ENCODE results near the gene NAA10.
A peak's percentile ranks its signal among the peaks of the same experiment; 100 is the strongest.

The NAA10 gene

DNA sequence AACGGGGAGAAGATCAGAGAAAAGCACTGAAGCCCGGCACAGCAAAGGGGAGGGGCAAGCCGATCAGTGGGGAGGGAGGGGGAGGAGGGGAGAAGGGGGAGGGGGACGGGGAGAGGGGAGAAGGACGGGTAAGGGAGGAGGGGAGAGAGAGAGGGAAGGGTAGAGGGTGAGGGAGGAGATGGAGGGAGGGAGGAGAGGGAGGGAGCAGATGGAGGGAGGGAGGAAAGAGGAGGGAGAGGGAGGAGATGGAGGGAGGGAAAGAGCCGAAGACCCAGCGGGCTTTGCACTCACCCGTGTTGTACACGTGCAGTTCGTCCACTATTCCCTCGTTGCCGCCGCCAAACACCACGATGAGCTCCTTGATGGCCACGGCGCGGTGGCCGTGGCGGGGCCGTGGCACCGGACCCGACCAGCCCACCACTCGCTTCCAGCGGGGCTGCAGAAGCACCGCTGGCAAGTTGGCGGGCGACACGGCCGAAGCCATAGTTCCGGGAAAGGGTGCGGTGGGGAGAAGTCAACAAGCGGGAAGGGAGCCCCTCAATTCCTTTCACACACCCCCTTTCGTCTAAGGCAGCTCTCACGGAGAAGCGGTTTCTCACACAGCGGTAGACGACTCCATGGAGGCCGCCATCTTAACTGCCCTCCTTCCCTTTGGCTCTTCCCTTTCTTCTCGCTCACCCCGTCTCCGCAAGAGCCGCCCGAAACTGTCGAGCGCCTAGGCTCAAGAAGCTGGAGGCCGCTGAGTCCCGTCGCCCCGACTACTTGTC is 35.7 kb upstream of the NAA10 start:
- TF ChIP-seq, protein P1, sequence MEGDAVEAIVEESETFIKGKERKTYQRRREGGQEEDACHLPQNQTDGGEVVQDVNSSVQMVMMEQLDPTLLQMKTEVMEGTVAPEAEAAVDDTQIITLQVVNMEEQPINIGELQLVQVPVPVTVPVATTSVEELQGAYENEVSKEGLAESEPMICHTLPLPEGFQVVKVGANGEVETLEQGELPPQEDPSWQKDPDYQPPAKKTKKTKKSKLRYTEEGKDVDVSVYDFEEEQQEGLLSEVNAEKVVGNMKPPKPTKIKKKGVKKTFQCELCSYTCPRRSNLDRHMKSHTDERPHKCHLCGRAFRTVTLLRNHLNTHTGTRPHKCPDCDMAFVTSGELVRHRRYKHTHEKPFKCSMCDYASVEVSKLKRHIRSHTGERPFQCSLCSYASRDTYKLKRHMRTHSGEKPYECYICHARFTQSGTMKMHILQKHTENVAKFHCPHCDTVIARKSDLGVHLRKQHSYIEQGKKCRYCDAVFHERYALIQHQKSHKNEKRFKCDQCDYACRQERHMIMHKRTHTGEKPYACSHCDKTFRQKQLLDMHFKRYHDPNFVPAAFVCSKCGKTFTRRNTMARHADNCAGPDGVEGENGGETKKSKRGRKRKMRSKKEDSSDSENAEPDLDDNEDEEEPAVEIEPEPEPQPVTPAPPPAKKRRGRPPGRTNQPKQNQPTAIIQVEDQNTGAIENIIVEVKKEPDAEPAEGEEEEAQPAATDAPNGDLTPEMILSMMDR (IDR thresholded peaks at IDR 0.05; ENCODE audit: extremely low read depth, insufficient read depth, missing control alignments) = no peak
- in situ Hi-C loops (cut with MboI; ENCODE audit: low pct_unique_long_range_greater_than_20kb, low sequenced_read_pairs, unreplicated experiment) = no loop called here
- peak; percentile 71 for DNase-seq (ENCODE audit: low spot score)

DNA sequence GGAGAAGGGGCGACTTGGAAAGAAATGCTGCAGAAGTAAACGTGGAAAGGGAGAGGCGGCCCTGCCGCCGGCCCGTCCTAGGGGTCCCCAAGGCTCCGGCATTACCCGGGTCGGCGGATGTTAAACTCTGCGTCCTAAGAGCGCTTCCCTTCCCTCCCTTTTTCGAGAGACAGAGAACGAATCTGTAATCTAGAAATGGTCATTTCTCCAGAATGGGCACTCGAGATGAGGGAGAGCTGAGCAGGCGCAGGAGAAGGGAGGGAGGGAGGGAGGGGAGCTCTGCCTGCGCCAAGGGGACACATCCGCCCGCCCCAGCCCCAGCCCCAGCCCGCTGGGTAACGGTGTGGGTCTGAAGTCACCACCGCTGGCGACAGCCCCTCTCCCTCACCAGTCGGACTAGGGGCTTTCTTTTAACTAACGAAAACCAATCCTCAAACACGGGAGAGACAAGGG is 35.1 kb upstream of the NAA10 start:
- no peak for DNase-seq (ENCODE audit: low spot score)
- in situ Hi-C loops (cut with MboI; ENCODE audit: low pct_unique_long_range_greater_than_20kb, low sequenced_read_pairs, unreplicated experiment) = no loop called here
- TF ChIP-seq, protein P1 (IDR thresholded peaks at IDR 0.05; ENCODE audit: extremely low read depth, insufficient read depth, missing control alignments) = no peak

DNA sequence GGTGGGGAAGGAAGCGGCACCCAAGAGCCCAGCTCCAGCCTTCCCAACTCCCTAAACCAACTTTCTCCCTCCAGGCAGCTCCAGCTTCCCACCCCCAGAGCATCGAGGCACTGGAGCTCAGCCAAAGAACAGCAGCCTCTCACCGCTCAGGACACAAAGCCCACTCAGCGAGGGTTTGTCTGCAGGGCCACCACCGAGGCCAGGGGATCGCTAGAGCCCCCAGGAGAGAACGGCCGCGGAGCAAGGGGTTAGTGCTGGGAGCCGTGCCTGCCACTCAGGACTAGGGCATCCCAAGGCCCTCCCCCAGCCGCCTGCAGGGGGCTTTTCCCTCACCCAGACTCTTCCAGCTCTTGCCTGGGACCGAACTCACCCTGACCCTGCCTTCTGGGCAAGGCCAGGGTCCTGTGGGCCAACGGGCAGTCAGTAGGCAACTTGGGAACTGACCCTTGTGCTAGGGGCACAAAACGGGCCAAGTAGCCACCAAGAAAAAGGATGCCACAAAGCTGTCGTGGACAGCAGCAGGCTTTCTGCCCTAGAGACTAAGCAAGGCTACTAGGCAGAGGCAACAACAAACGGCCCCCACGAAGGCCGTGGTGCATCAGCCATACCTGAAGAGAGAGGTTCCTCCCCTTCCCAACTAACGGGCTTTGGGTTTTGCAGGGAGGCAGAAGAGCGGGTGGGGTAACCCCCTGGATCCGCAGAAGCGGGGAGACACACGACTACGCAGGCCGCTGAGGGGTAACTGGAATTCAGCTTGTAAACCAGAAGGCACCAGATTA is 34.5 kb upstream of the NAA10 start:
- DNase-seq (ENCODE audit: low spot score) = no peak
- in situ Hi-C loops (cut with MboI; ENCODE audit: low pct_unique_long_range_greater_than_20kb, low sequenced_read_pairs, unreplicated experiment) = no loop called here

DNA sequence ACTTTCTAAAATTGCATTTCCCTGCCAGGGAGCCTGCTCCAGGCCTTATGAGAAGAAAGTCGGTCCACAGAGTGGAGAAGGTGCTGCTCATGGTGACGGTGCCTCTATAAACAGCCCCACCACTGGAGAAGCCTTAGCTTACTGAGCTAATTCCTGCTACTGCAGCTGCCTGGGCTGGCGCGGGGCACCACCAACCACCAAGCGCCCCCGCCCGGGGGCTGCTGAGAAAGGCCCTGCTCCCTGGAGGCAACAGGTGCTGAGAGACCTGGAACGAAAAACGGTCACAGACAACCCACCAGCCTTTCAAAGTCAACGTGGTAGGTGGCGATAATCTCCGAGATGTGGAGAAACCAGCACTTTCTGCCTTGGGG is 33.9 kb upstream of the NAA10 start:
- DNase-seq (ENCODE audit: low spot score) = no peak

More for the DNA sequence above, 34.5 kb upstream of the NAA10 start:
- TF ChIP-seq, protein P1 (IDR thresholded peaks at IDR 0.05; ENCODE audit: extremely low read depth, insufficient read depth, missing control alignments) = no peak

DNA sequence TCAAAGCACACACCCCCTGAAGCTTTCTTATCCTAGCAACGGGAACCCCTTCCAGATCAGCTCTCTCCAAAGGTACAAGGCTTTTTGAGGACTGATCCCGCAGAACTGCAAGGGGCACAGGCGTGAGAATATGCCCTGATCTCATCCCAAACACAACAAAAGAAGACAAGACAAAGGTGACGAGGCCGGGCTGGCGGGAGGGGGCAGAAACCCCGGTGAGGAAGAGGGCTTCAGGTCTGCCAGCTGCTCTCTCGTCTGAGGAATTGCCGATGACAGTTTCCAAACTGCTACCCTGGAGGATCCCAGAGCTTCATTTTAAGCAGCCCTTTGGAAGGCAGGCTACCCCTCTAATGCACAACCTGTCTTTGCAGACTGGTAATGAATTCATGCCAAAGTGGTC is 33.4 kb upstream of the NAA10 start:
- in situ Hi-C loops (cut with MboI; ENCODE audit: low pct_unique_long_range_greater_than_20kb, low sequenced_read_pairs, unreplicated experiment) = no loop called here
- DNase-seq (ENCODE audit: low spot score) = no peak
- TF ChIP-seq, protein P1 (IDR thresholded peaks at IDR 0.05; ENCODE audit: extremely low read depth, insufficient read depth, missing control alignments) = no peak

More for the DNA sequence above, 33.9 kb upstream of the NAA10 start:
- in situ Hi-C loops (cut with MboI; ENCODE audit: low pct_unique_long_range_greater_than_20kb, low sequenced_read_pairs, unreplicated experiment) = no loop called here
- TF ChIP-seq, protein P1 (IDR thresholded peaks at IDR 0.05; ENCODE audit: extremely low read depth, insufficient read depth, missing control alignments) = peak; percentile 32

DNA sequence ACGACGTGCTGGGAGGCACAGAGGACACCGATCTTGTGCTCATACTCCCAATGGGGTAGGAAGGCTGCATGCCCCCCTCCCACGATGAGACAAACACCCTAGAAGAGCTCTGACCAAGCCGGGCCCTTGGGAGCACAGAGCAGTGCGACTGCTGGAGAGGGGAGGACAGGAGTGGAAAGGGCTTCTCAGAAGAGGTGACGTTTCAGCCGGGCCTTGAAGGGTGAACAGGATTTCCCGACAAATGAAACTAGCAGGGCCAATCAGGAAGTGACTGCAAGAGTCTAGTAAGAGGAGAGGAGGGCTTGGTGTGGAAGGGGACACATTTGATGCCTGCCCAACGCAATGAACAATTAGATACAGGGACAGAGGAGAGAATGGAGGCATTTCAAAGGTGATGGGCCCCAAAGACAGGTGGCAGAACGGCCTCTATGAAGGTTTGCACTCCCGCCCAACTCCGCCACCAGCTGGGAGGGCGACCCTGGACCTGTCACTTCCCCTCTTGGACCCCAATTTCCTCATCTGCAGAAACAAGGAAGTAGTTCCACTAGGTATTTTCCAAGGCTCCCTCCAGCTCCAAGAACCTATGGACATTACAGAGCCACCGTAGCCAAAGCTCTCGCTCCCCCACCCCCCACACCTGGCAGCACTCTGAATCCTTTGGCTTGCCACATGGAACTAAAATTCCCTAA is 32.8 kb upstream of the NAA10 start:
- in situ Hi-C loops (cut with MboI; ENCODE audit: low pct_unique_long_range_greater_than_20kb, low sequenced_read_pairs, unreplicated experiment) = no loop called here
- no peak for DNase-seq (ENCODE audit: low spot score)
- TF ChIP-seq, protein P1 (IDR thresholded peaks at IDR 0.05; ENCODE audit: extremely low read depth, insufficient read depth, missing control alignments) = no peak
